GM12872 (cell line): Measurements from ENCODE around the gene ING4.

ENCODE experiments used
- CTCF ChIP-seq: IDR thresholded peaks from 3 replicates; pipeline ENCODE4 v1.5.1; 2011; ENCODE audit warnings: low read depth, mild to moderate bottlenecking, low read length, moderate library complexity; ENCODE audit not compliant: insufficient read depth

ING4 gene

GRCh38 chr12:6662906-6663742 is at the start of gene ING4:
ING4 (minus strand) TSS chr12:6663119; CDS start chr12:6663101, 18 bp downstream.
- TF ChIP-seq CTCF, result no peak

GRCh38 chr12:6708960-6709394 is 46.1 kb upstream of the ING4 start:
- no peak for TF ChIP-seq CTCF

- no peak for TF ChIP-seq CTCF
Measured at GRCh38 chr12:6703631-6704030, 40.7 kb upstream of the ING4 start.

GRCh38 chr12:6701078-6701768 is 38.3 kb upstream of the ING4 start:
- no peak for TF ChIP-seq CTCF

- no peak for TF ChIP-seq CTCF
Measured at GRCh38 chr12:6700646-6701051, 37.7 kb upstream of the ING4 start, which contains the start of gene PIANP. PIANP (minus strand) TSS chr12:6700815; CDS start chr12:6698061, 2,754 bp downstream.

- TF ChIP-seq CTCF, result no peak
Measured at GRCh38 chr12:6699989-6700645, 37.2 kb upstream of the ING4 start.

- TF ChIP-seq CTCF, result no peak
Measured at GRCh38 chr12:6699259-6699988, 36.5 kb upstream of the ING4 start.
